HAP-1 (cell line): ENCODE results near the gene STK24.

Experiments used
- DNase-seq, 2 experiments: peaks; one replicate each; pipeline ENCODE4 v3.0.0-alpha.2; 2016 to 2020; ENCODE audit warnings: low spot score in 2 of 2
- H3K27me3 ChIP-seq: fragments of 250-450 bp; sonication (Bioruptor Pico); 2 replicates; pipeline ENCODE4 v1.5.1; 2020; ENCODE audit warnings: low read depth, mild to moderate bottlenecking, moderate library complexity
- H3K36me3 ChIP-seq: fragments of 250-450 bp; sonication (Bioruptor Pico); replicated peaks from 2 replicates; pipeline ENCODE4 v1.5.1; 2020; ENCODE audit warnings: mild to moderate bottlenecking
- H3K4me1 ChIP-seq: fragments of 250-450 bp; sonication (Bioruptor Pico); 2 replicates; pipeline ENCODE4 v1.5.1; 2020; ENCODE audit warnings: mild to moderate bottlenecking
- H3K4me3 ChIP-seq: fragments of 250-450 bp; sonication (Bioruptor Pico); 2 replicates; pipeline ENCODE4 v1.5.1; 2020; ENCODE audit warnings: mild to moderate bottlenecking, moderate library complexity
- H3K9me3 ChIP-seq: fragments of 250-450 bp; sonication (Bioruptor Pico); 2 replicates; pipeline ENCODE4 v1.5.1; 2020; ENCODE audit warnings: mild to moderate bottlenecking, moderate library complexity
- in situ Hi-C: fragments of 300-500 bp; cut with MboI; formaldehyde crosslinking; loops from 3 replicates; pipeline ENCODE4 v1.14.3; 2020; ENCODE audit warnings: low sequenced_read_pairs, inconsistent platforms, mixed read lengths

Gene STK24

DNA sequence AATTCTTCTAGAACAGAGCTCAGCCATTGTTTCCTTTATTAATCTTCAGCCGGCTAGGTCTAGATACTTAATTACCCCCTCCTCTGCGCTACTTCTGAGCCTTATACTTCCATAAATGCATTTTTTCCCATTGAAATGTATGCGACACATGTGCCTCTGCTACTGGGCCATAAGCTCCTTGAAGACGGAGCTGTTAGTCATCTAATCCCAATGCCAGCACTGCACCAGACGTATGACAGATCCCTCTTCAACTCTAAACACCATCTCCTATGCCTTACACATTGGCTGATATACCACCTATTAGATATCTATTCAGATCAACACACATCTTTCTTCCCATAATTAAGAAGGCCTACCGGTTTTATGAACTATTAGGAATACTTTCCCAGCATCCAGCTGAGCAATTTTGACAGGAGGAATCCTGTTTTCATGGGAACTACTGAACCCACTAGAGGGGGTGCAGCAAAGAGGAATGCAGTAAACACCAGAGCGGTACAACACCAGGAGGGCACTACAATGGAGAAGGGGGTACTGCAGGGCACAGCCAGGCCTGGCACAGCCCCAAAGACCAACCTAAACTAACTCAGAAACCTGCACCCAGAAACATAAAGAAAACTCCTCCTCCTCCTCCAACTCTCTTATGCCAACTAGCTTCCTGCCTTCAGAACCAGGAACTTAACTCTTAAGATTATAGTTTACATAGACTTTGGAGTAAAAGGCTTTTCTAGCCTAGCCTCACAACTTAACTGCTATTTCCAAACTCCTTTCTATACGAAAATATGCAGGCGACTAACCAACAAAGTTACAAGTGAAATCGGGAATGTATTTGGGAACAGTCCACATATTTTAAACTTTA is 18.7 kb downstream of the STK24 start:
- Histone ChIP-seq H3K4me3 (no peak overlapping the region), H3K9me3 (no peaks in the 10 kb centered on the region), H3K36me3 (peaks cover 3% of the 10 kb centered on the region; the same call in 1 of the 2 replicates), H3K27me3 (no peaks in the 10 kb centered on the region), H3K4me1 (peaks cover 10% of the 10 kb centered on the region)
- in situ Hi-C loops = no loop called here
- no peak for DNase-seq

DNA sequence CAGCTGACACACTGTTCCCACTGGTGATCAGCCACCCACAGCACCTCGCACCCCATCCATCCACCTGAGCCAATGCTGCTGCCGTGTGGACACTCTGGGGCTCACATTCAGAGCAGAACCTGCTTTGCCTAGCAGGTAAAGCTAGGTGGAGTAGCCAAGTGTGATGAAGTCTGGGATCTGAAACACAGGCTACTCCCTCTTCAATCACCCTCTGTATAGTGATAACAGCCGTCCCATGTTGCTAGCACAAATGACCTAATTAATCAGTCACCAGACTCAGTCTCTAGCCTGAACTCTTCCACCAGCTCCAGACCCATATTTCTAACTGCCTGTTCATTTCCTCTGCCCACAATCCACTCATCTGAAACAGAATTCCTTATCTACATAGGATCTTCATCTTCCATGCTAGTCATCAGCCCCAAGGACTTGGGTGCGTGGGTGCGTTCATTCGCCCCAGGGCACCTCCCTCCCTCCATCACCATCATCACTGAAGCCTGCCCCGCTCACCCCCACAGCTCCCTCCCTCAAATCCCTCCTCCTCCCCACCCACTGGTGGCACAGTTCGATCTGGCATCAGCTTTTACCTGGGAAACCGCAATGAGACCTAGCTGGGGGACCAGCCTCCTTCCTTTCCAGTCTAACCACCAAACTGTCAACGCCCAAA is 19.8 kb downstream of the STK24 start:
- in situ Hi-C loops = no loop called here
- peaks cover 10% of the 10 kb centered on the region for H3K4me1 ChIP-seq
- no peak overlapping the region for H3K4me3 ChIP-seq
- peaks cover 3% of the 10 kb centered on the region; the same call in 1 of the 2 replicates for H3K36me3 ChIP-seq
- no peak for DNase-seq
- no peaks in the 10 kb centered on the region for H3K9me3 ChIP-seq
- H3K27me3 ChIP-seq = no peaks in the 10 kb centered on the region

DNA sequence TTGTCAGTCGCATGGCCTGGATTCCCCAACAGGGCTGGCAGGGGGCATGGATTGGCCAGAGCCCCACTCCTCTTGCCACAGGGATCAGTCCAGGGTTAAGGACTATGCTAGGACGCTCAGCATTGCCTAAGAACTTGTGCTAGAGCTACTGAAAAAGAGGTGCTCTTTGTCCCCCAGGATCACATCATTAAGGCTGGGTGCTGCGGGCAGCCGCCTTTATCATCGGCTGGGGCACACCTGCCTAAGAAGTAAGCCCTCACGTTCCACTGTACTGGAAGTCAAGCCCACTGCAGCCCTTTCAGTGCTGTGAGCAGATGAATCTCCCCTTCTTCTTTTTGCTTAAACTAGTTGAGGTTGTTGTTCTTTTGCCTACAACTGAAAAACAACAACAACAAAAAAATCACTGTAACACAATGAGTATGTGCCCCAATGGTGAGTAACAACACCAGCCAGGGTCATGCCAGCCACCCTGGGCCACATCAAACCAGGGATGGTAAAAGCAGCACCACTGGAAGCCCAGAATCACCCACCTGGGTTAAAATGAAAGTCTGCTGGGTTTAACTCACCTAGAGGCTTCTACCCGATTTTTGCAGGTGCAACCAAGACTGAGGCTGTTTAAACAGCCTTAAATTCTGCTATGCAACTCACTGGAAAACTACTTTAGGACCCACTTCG is 20.6 kb downstream of the STK24 start:
- in situ Hi-C loops = no loop called here
- H3K9me3 ChIP-seq = no peaks in the 10 kb centered on the region
- DNase-seq = no peak
- H3K4me3 ChIP-seq = no peak overlapping the region
- no peaks in the 10 kb centered on the region for H3K27me3 ChIP-seq
- H3K4me1 ChIP-seq = peaks cover 10% of the 10 kb centered on the region
- H3K36me3 ChIP-seq = peaks cover 3% of the 10 kb centered on the region; the same call in 1 of the 2 replicates

DNA sequence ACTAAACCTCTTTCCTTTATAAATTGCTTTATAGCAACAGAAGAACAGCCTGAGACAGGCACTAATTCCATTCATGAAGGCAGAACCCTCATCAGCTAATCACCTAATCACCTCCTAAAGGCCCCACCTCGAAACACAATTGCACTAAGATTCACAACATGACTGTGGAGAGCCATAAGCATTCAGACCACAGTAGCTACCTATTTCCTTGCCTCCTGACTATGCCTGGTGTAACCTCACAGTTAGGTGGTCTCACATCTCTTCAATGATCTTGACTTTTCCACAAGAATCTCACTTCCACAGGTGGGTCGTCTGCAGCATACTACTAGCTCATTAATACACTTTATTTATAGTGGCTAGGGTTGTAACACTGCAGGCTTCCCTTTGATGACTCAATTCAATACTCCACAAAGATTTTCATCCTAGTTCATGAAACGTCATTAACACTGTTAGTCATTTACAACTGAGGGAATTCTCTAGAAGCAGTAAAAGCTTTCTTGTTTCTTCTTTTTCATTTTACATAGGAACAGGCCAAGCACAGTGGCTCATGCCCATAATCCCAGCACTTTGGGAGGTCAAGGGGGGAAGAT is 27.1 kb downstream of the STK24 start:
- in situ Hi-C loops = no loop called here
- no peaks in the 10 kb centered on the region for H3K9me3 ChIP-seq
- peaks cover 5% of the 10 kb centered on the region; the same call in 1 of the 2 replicates for H3K4me1 ChIP-seq
- no peaks in the 10 kb centered on the region for H3K27me3 ChIP-seq
- no peak for DNase-seq
- peaks cover 15% of the 10 kb centered on the region for H3K36me3 ChIP-seq
- H3K4me3 ChIP-seq = no peak overlapping the region

DNA sequence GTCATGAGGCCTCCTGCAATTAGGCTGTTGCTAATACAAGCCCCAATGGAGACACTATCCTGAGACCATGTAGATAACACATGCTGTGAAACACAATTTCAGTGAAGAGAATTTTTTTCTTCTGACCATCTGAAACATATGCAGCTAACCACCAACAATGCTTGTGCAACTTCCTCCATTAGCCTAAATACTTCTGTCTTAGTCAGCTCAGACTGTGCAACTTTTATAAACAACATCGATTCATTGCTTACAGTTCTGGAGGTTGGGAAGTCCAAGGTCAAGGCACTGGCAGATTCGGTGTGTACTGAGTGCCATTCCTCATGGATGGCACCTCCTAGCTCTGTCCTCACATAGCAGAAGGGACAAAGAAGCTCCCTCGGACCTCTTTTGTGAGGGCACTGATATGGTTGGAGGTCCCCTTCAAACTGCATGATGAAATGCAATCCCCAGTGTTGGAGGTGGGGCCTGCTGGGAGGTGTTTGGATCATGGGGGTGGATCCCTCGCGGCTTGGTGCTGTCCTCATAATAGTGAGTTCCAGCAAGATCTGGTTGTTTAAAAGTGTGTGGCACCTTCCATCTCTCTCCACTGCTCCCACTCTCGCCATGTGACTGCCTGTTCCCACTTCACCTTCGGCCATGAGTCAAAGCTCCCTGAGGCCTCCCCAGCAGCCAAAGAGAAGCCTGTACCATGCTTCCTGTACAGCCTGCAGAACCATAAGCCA is 27.7 kb downstream of the STK24 start:
- no peak for DNase-seq

DNA sequence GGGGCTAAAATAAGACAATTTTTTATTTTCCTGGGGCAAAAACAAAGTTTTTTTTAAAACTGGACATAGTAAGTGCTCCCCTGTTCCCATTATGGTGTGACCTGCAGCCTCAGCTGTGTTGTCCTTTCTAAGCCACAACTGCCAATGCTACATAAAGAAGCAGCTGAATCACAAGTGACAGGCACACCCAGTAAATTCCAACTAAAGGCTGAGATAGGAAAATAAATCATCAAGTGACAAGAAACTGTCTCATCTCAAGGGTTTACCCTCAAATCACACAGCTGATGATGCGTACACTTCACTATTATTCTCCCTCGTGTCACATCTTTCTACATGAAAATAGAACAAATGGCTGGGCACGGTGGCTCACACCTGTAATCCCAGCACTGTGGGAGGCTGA is 28.7 kb downstream of the STK24 start:
- DNase-seq = no peak
- Histone ChIP-seq H3K4me1 (peaks cover 5% of the 10 kb centered on the region; the same call in 1 of the 2 replicates), H3K36me3 (peaks cover 15% of the 10 kb centered on the region), H3K27me3 (no peaks in the 10 kb centered on the region), H3K9me3 (no peaks in the 10 kb centered on the region), H3K4me3 (no peak overlapping the region)
- in situ Hi-C loops = no loop called here

More for the DNA sequence above, 27.7 kb downstream of the STK24 start:
- Histone ChIP-seq H3K4me1 (peaks cover 5% of the 10 kb centered on the region; the same call in 1 of the 2 replicates), H3K27me3 (no peaks in the 10 kb centered on the region), H3K9me3 (no peaks in the 10 kb centered on the region), H3K36me3 (peaks cover 15% of the 10 kb centered on the region), H3K4me3 (no peak overlapping the region)
- in situ Hi-C loops = no loop called here

DNA sequence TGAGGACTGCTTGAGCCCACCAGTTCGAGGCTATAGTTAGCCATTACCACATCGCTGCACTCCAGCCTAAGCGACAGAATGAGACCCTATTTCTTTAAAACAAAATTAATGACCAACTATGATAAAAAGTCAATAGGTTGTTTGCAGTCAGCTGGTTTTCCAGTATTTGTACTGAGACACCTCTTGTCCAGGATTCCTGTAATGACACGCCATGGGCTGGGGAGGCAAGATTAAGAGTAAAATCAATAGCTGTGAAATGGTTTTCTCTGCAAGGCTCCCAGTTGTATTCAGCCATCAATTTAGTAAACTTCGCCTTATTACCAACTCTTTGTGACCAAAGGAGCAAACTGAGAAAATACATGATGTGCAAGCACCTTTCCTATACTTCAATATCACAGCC is 29.5 kb downstream of the STK24 start:
- H3K36me3 ChIP-seq = peaks cover 15% of the 10 kb centered on the region
- no peak overlapping the region for H3K4me3 ChIP-seq
- peaks cover 5% of the 10 kb centered on the region; the same call in 1 of the 2 replicates for H3K4me1 ChIP-seq
- no peak for DNase-seq
- in situ Hi-C loops = no loop called here
- H3K27me3 ChIP-seq = no peaks in the 10 kb centered on the region
- H3K9me3 ChIP-seq = no peaks in the 10 kb centered on the region

DNA sequence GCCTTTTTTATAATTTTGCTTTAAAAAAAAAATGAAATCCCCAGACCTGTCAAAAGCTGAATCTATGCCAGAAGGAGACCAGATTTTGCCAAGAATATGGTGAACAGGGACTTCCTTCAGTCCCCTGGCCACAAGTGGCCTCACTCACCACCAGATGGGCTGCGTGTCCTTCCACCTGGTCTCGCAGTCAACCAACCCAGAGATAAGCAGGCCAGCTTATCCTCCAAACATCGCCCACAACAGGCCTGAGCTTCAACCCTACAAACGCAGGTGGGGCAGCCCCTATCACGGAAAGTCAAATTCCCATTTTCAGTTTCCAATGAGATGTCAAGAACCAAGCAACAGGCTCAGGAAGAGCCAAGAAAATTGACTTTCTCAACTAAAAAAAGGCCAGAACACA is 30.5 kb downstream of the STK24 start:
- peaks cover 15% of the 10 kb centered on the region for H3K36me3 ChIP-seq

DNA sequence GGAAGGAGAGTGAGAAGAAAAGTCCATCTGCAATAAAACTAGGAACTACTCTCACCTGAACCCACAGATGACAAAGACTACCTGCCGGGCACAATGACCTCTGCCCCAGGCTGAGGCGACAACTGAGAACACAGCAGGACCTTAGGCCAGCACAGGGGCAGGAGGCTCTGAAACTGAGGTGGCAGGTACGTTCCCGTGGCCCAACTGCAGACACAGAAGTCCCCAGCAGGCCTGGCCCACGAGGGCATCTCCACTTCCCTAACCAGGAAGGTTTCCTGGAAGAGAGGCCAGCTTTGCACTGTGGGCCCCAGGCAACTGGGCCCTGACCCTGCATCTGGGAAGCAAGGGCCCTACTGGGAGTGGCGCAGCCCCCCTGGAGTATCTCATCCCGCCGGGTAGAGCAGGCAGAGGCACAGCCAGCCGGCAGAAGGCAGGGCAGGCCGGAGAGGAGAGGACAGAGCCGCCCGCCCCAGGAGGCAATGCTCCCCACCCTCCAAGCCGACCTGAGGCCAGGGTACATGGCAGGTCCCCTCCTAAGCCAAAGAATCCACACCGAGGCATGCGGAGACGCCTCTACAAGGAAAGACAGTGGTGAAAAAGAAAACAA is 32.7 kb downstream of the STK24 start:
- Histone ChIP-seq H3K36me3 (peaks cover 4% of the 10 kb centered on the region), H3K4me3 (no peak overlapping the region), H3K9me3 (no peaks in the 10 kb centered on the region), H3K4me1 (peaks cover 5% of the 10 kb centered on the region; the same call in 1 of the 2 replicates), H3K27me3 (no peaks in the 10 kb centered on the region)
- in situ Hi-C loops = no loop called here
- DNase-seq = no peak

More for the DNA sequence above, 30.5 kb downstream of the STK24 start:
- no peak for DNase-seq
- in situ Hi-C loops = no loop called here
- no peak overlapping the region for H3K4me3 ChIP-seq
- H3K9me3 ChIP-seq = no peaks in the 10 kb centered on the region
- peaks cover 5% of the 10 kb centered on the region; the same call in 1 of the 2 replicates for H3K4me1 ChIP-seq
- no peaks in the 10 kb centered on the region for H3K27me3 ChIP-seq

DNA sequence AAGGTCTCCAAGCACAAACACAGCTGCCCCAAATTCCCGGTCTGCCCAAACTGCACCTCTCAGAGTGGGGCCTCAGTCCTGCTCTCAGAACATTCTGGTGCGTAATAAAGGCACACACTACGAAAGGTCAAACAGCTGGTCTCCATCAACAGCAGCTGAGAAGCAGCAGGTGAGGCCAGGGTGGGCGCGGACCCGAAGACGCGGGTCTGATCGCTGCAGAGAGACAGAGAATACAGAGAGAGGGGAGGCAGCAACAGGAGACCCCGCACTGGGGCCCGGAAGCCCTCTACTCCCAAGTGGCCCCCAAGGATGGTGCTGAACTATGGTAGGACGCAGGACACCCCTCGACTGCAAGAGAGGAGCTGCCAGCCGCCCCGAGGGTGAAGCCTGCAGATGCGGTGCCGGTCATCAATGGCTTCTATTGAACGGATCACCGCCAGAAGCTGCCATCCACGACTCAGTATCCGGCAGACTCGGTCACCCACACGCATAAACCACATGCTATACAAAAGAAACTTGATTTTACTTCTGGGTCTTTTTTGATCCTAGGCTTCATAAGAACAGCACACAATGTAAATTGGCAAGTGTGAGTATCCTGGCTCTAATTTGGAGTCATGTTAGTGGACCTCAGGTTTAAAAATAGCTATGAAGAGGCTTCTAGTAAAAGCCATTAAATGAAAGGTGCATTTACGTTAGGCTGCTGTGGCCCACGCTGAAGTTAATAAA is 33.4 kb downstream of the STK24 start:
- no peak for DNase-seq
- in situ Hi-C loops = no loop called here
- Histone ChIP-seq H3K9me3 (no peaks in the 10 kb centered on the region), H3K27me3 (no peaks in the 10 kb centered on the region), H3K4me3 (no peak overlapping the region), H3K36me3 (no peaks in the 10 kb centered on the region), H3K4me1 (peaks cover 5% of the 10 kb centered on the region; the same call in 1 of the 2 replicates)

DNA sequence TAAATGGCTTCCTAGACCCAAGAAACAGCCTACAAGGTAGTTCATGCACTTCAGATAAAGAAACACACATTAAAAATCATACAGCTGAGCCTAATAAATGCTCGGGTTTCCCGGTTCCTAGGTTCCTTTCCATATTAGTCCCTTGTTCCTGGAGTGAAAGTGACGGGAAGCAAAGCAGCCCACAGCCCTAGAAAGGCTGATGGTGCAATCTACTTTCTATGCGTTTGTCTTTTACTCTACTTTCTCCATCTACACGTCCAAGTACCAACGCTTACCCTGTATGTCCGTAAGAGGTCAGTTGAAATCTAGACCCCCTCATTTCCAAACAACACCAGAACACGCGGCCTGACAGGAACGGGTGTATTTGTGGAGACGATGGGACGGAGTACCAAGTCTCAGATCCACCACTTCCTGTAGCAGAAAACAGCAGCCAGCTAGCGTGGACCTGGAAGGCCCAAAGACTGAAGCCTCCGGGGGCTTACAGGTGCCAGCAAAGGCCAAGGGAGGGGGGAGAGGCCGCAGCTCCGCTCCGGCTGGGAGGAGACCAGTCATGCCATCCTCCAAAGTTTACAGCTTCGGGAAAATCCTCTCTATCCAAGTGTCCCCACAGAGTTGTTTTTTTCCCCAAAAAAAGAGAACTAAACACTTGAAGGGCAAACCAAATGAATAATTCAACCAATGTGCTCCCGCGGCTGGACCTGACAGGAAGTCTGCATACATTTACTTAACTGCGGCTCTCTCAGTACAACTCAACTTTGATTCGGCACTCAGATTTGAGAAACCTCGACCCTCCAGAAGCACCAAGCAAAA is 34.1 kb downstream of the STK24 start:
- Histone ChIP-seq H3K9me3 (no peaks in the 10 kb centered on the region), H3K4me3 (no peak overlapping the region), H3K36me3 (no peaks in the 10 kb centered on the region), H3K27me3 (no peaks in the 10 kb centered on the region), H3K4me1 (peaks cover 5% of the 10 kb centered on the region; the same call in 1 of the 2 replicates)
- in situ Hi-C loops = no loop called here
- DNase-seq = no peak
